ENCODE results near the gene IL17C. TPM values are rescaled to one million over a fixed set of nuclear protein-coding genes. Genes with fewer than 3 reads are reported as not detected.
A peak's percentile ranks its signal among the peaks of the same experiment; 100 is the strongest.

IL17C gene
- total and polyA plus RNA-seq, 9 of the 15 experiments (the other 6 are each of a cell fraction or from before 2014, with no cell fraction given): not detected

DNA sequence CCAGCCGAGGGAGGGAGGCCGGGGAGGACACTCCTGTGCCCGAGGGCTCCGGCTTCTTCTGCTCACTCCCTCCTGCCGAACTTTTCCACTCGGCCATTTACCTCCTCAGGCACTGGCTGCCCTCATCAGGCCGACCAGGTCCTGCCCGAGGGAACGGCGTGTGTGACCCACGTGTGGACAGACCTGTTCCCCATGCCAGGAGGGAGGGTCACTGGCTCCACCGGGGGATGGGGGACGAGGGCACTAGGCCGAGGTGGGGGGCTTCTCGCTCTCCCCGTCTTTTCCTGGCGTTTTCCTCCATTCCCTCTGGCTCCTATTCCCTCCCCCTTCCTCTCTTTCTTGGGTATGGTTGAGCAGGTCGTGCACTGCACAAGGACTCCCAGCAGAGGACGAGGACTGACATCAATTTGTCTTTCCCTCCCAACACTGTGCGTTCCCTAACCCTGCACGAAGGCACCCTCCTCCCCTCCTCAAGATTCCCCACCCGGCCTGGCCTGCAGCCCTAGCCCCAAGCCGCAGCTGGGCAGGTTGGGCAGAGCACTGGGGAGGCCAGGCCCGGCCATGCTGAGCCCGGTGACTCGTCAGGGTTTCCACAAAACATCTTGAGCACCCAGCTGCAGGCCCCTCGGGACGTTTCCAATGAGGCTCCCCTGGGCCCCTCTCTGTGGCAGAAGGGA is 3.2 kb upstream of the IL17C start (continued):
- TF ChIP-seq, protein P1, sequence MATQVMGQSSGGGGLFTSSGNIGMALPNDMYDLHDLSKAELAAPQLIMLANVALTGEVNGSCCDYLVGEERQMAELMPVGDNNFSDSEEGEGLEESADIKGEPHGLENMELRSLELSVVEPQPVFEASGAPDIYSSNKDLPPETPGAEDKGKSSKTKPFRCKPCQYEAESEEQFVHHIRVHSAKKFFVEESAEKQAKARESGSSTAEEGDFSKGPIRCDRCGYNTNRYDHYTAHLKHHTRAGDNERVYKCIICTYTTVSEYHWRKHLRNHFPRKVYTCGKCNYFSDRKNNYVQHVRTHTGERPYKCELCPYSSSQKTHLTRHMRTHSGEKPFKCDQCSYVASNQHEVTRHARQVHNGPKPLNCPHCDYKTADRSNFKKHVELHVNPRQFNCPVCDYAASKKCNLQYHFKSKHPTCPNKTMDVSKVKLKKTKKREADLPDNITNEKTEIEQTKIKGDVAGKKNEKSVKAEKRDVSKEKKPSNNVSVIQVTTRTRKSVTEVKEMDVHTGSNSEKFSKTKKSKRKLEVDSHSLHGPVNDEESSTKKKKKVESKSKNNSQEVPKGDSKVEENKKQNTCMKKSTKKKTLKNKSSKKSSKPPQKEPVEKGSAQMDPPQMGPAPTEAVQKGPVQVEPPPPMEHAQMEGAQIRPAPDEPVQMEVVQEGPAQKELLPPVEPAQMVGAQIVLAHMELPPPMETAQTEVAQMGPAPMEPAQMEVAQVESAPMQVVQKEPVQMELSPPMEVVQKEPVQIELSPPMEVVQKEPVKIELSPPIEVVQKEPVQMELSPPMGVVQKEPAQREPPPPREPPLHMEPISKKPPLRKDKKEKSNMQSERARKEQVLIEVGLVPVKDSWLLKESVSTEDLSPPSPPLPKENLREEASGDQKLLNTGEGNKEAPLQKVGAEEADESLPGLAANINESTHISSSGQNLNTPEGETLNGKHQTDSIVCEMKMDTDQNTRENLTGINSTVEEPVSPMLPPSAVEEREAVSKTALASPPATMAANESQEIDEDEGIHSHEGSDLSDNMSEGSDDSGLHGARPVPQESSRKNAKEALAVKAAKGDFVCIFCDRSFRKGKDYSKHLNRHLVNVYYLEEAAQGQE (IDR thresholded peaks at IDR 0.05; ENCODE audit: borderline replicate concordance): 0 out of 2 replicates have a peak, but pooled peaks have one; percentile 2
- TF ChIP-seq, protein P1 (CRISPR knock-in tag; IDR thresholded peaks at IDR 0.05; ENCODE audit: low read depth): no peak
- TF ChIP-seq ZNF282 (CRISPR knock-in tag; IDR thresholded peaks at IDR 0.05) (no peak), BRD4 (IDR thresholded peaks at IDR 0.05) (no peak), TSC22D4 (tag; IDR thresholded peaks at IDR 0.05) (no peak), ZNF121 (CRISPR knock-in tag; conservative IDR thresholded peaks at IDR 0.05) (no peak), ZNF143 (CRISPR knock-in tag; IDR thresholded peaks at IDR 0.05) (no peak), ELF2 (CRISPR knock-in tag; IDR thresholded peaks at IDR 0.05) (no peak), ZBTB1 (CRISPR knock-in tag; IDR thresholded peaks at IDR 0.05; ENCODE audit: borderline replicate concordance, low read depth) (no peak), ZNF324 (CRISPR knock-in tag; IDR thresholded peaks at IDR 0.05) (no peak), ETV5 (CRISPR knock-in tag; IDR thresholded peaks at IDR 0.05; ENCODE audit: low read depth) (0 out of 2 replicates have a peak, but pooled peaks have one; percentile 33)
- TF ChIP-seq, protein P2, sequence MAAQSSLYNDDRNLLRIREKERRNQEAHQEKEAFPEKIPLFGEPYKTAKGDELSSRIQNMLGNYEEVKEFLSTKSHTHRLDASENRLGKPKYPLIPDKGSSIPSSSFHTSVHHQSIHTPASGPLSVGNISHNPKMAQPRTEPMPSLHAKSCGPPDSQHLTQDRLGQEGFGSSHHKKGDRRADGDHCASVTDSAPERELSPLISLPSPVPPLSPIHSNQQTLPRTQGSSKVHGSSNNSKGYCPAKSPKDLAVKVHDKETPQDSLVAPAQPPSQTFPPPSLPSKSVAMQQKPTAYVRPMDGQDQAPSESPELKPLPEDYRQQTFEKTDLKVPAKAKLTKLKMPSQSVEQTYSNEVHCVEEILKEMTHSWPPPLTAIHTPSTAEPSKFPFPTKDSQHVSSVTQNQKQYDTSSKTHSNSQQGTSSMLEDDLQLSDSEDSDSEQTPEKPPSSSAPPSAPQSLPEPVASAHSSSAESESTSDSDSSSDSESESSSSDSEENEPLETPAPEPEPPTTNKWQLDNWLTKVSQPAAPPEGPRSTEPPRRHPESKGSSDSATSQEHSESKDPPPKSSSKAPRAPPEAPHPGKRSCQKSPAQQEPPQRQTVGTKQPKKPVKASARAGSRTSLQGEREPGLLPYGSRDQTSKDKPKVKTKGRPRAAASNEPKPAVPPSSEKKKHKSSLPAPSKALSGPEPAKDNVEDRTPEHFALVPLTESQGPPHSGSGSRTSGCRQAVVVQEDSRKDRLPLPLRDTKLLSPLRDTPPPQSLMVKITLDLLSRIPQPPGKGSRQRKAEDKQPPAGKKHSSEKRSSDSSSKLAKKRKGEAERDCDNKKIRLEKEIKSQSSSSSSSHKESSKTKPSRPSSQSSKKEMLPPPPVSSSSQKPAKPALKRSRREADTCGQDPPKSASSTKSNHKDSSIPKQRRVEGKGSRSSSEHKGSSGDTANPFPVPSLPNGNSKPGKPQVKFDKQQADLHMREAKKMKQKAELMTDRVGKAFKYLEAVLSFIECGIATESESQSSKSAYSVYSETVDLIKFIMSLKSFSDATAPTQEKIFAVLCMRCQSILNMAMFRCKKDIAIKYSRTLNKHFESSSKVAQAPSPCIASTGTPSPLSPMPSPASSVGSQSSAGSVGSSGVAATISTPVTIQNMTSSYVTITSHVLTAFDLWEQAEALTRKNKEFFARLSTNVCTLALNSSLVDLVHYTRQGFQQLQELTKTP (IDR thresholded peaks at IDR 0.05; ENCODE audit: low read depth in 1 of 2, partially characterized antibody in 2 of 2): no peak
- TF ChIP-seq, protein P3, sequence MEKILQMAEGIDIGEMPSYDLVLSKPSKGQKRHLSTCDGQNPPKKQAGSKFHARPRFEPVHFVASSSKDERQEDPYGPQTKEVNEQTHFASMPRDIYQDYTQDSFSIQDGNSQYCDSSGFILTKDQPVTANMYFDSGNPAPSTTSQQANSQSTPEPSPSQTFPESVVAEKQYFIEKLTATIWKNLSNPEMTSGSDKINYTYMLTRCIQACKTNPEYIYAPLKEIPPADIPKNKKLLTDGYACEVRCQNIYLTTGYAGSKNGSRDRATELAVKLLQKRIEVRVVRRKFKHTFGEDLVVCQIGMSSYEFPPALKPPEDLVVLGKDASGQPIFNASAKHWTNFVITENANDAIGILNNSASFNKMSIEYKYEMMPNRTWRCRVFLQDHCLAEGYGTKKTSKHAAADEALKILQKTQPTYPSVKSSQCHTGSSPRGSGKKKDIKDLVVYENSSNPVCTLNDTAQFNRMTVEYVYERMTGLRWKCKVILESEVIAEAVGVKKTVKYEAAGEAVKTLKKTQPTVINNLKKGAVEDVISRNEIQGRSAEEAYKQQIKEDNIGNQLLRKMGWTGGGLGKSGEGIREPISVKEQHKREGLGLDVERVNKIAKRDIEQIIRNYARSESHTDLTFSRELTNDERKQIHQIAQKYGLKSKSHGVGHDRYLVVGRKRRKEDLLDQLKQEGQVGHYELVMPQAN (IDR thresholded peaks at IDR 0.05; ENCODE audit: borderline replicate concordance): no peak

All from K562 (cell line).